Panc1 (cell line): Measurements from ENCODE around the gene CSMD2. TPM values are rescaled to one million over a fixed set of nuclear protein-coding genes. Genes with fewer than 3 reads are reported as not detected.

Experiments
- ATAC-seq: fragments of 200-7000 bp; cut with Tn5 transposase; 2 replicates; pipeline ENCODE4 v1.9.1; 2020; ENCODE audit warnings: mild to moderate bottlenecking, moderate library complexity
- BruUV-seq: library from RNA; stranded (reverse); fragments of 400-500 nt; replicated peaks from 2 replicates; lab custom pipeline; 2021; lab: Mats Ljungman, UMichigan
- CTCF ChIA-PET: fragments of 300-600 bp; sonication (Branson Sonifier 250); formaldehyde crosslinking; loops from one replicate; lab custom pipeline; 2022; ENCODE audit warnings: antibody characterized with exemption; lab: Charles Lee
- POLR2A ChIA-PET: fragments of 300-600 bp; sonication (Branson Sonifier 250); formaldehyde crosslinking; loops from one replicate; lab custom pipeline; 2022; ENCODE audit warnings: antibody characterized with exemption; lab: Charles Lee
- DNase-seq: peaks from one replicate; pipeline ENCODE4 v3.0.0-alpha.2; 2010; ENCODE audit warnings: low read depth, low spot score
- H3K27ac ChIP-seq: 2 replicates; pipeline ENCODE4 v1.5.1; 2011; ENCODE audit warnings: mild to moderate bottlenecking, low read length, inconsistent platforms
- H3K27me3 ChIP-seq: fragments of 200-500 bp; sonication (Bioruptor generic); 2 replicates; pipeline ENCODE4 v1.6.0; 2014; ENCODE audit warnings: low read length, inconsistent platforms; ENCODE audit not compliant: control insufficient read depth, insufficient read depth
- H3K36me3 ChIP-seq: fragments of 200-500 bp; sonication (Bioruptor generic); 2 replicates; pipeline ENCODE4 v1.5.1; 2014; ENCODE audit warnings: inconsistent platforms, mild to moderate bottlenecking, low read length, moderate library complexity; ENCODE audit not compliant: control insufficient read depth, insufficient read depth
- H3K4me1 ChIP-seq: 2 replicates; pipeline ENCODE4 v1.5.1; 2011; ENCODE audit warnings: inconsistent platforms, mild to moderate bottlenecking, low read length, moderate library complexity; ENCODE audit not compliant: control insufficient read depth, insufficient read depth
- H3K4me3 ChIP-seq, 2 experiments: 2 replicates each; pipeline ENCODE4 v1.5.1; 2011 to 2012; ENCODE audit warnings: low read depth in 2 of 2, low read length in 2 of 2, mild to moderate bottlenecking in 2 of 2, inconsistent platforms in 1 of 2, moderate library complexity in 1 of 2
- H3K9me3 ChIP-seq: fragments of 200-500 bp; sonication (Bioruptor generic); 2 replicates; pipeline ENCODE4 v1.5.1; 2014; ENCODE audit warnings: low read depth, mild to moderate bottlenecking, inconsistent platforms, low read length, moderate library complexity; ENCODE audit not compliant: control insufficient read depth, insufficient read depth
- CTCF ChIP-seq: fragments of 450-650 bp; IDR thresholded peaks from 2 replicates; pipeline ENCODE4 v1.5.1; 2017; ENCODE audit warnings: mild to moderate bottlenecking
- POLR2AphosphoS5 ChIP-seq: IDR thresholded peaks from 2 replicates; pipeline ENCODE4 v1.6.1; 2012; ENCODE audit warnings: mild to moderate bottlenecking, low read depth, low read length, moderate library complexity
- SIN3A ChIP-seq: IDR thresholded peaks from 2 replicates; pipeline ENCODE4 v1.6.1; 2012; ENCODE audit warnings: low read depth, mild to moderate bottlenecking, low read length, moderate library complexity, borderline replicate concordance; ENCODE audit not compliant: insufficient read depth
- TCF7L2 ChIP-seq: IDR thresholded peaks from 2 replicates; pipeline ENCODE4 v1.6.1; 2011; ENCODE audit warnings: mild to moderate bottlenecking, low read depth, low read length, inconsistent platforms
- in situ Hi-C: cut with HindIII; loops from 2 replicates; pipeline ENCODE4 v1.10.0; 2016; ENCODE audit warnings: low sequenced_read_pairs, low pct_unique_long_range_greater_than_20kb
- intact Hi-C: fragments of 100-400 bp; cut with micrococcal nuclease; formaldehyde crosslinking; loops from one replicate; pipeline ENCODE4 v1.10.0; 2022; ENCODE audit not compliant: unreplicated experiment
- total RNA-seq: library from RNA; stranded (reverse); gene quantifications from one replicate; pipeline ENCODE4 v1.2.1, GENCODE V29; 2021; ENCODE audit not compliant: unreplicated experiment
- TF ChIP-seq, protein P1 (sequence below), 2 experiments: IDR thresholded peaks; 2 replicates each; pipeline ENCODE4 v1.6.1; 2011 to 2012; ENCODE audit warnings: low read depth in 2 of 2, control low read depth in 1 of 2, low read length in 1 of 2, mild to moderate bottlenecking in 1 of 2, moderate library complexity in 1 of 2; ENCODE audit not compliant: insufficient read depth in 1 of 2

CSMD2 gene
- total RNA-seq, 1 experiment from 2014 or later, result not detected

DNA sequence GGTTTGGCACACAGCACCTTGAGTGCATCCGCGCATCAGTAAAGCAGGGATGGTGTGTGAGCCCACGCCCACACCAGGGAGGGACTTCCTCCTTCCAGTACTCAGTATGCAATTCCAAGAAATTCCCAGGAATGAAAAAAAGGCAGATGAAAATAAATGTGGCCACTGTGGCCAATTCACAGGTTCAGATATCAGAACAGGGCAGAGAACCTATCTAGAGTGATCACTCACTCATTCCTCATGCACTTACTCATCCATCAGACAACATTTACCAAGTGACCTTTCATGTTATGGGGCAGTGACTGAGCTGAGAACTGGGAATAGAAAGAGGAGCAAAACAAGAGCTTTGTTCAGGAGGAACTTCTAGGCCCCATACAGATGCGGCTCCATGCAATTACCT lies 578.9 kb downstream of the CSMD2 start:
- Histone ChIP-seq H3K4me3 (no peak overlapping the region), H3K9me3 (no peaks in the 10 kb centered on the region), H3K27ac (no peak overlapping the region), H3K27me3 (peaks cover 7% of the 10 kb centered on the region), H3K4me1 (no peaks in the 10 kb centered on the region), H3K36me3 (no peaks in the 10 kb centered on the region)
- TF ChIP-seq, protein P1, sequence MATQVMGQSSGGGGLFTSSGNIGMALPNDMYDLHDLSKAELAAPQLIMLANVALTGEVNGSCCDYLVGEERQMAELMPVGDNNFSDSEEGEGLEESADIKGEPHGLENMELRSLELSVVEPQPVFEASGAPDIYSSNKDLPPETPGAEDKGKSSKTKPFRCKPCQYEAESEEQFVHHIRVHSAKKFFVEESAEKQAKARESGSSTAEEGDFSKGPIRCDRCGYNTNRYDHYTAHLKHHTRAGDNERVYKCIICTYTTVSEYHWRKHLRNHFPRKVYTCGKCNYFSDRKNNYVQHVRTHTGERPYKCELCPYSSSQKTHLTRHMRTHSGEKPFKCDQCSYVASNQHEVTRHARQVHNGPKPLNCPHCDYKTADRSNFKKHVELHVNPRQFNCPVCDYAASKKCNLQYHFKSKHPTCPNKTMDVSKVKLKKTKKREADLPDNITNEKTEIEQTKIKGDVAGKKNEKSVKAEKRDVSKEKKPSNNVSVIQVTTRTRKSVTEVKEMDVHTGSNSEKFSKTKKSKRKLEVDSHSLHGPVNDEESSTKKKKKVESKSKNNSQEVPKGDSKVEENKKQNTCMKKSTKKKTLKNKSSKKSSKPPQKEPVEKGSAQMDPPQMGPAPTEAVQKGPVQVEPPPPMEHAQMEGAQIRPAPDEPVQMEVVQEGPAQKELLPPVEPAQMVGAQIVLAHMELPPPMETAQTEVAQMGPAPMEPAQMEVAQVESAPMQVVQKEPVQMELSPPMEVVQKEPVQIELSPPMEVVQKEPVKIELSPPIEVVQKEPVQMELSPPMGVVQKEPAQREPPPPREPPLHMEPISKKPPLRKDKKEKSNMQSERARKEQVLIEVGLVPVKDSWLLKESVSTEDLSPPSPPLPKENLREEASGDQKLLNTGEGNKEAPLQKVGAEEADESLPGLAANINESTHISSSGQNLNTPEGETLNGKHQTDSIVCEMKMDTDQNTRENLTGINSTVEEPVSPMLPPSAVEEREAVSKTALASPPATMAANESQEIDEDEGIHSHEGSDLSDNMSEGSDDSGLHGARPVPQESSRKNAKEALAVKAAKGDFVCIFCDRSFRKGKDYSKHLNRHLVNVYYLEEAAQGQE (IDR thresholded peaks at IDR 0.05; ENCODE audit: insufficient read depth in 1 of 2, low read depth in 2 of 2, low read length in 1 of 2), result no peak
- TF ChIP-seq SIN3A (no peak), TCF7L2 (no peak)
- in situ Hi-C loops (no loop called here), intact Hi-C loops (no loop called here)
- BruUV-seq, result no TSS peak
- ATAC-seq (peak; percentile 48; the same call in 1 of the 2 replicates), DNase-seq (peak; percentile 12)
- CTCF ChIA-PET, result no interaction called here
- POLR2A ChIA-PET, result no interaction called here

DNA sequence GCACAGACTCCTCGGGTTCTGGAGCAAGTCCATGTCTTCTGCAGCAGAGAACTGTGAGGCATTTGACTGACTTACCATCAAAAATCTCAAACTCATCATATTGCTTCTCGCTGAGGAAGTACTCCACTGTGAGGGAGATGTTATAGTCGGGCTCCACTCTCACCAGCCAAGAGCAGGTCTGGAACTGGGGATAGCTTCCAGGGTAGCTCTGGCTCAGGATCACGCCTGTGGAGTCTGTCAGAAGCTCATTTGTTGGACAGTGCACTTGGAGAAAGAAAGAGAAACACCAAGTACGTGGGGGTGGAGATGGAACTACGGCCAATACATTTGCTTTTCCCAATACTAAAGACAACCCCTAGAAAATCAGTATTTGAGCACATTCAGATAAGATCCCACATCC lies 581.5 kb downstream of the CSMD2 start:
- no TSS peak for BruUV-seq
- Histone ChIP-seq H3K27me3 (peaks cover 7% of the 10 kb centered on the region), H3K9me3 (no peaks in the 10 kb centered on the region), H3K4me1 (no peaks in the 10 kb centered on the region), H3K4me3 (no peak overlapping the region), H3K36me3 (no peaks in the 10 kb centered on the region), H3K27ac (no peak overlapping the region)
- ChIA-PET POLR2A (interaction anchor here (0.6 kb wide), 1 partner anchor 777 kb away, joined by 3 read pairs; no protein-coding TSS in a partner anchor), CTCF (no interaction called here)
- TF ChIP-seq, protein P1 (IDR thresholded peaks at IDR 0.05; ENCODE audit: insufficient read depth in 1 of 2, low read depth in 2 of 2, low read length in 1 of 2), result no peak
- TF ChIP-seq CTCF, result no peak
- TF ChIP-seq SIN3A, result no peak
- no peak for TF ChIP-seq TCF7L2
- no peak for TF ChIP-seq POLR2AphosphoS5
- intact Hi-C loops (no loop called here), in situ Hi-C loops (no loop called here)
- DNase-seq (no peak), ATAC-seq (no peak)
